Activated naive CD8-positive, alpha-beta T cell treated with anti-CD3 and anti-CD28 coated beads, Interleukin-2, amount 10 ng/mL, durations not matched to agents 7 days and 5 days (primary cell): ENCODE results near the gene ABCA2. TPM values are rescaled to one million over a fixed set of nuclear protein-coding genes. Genes with fewer than 3 reads are reported as not detected.
A peak's percentile ranks its signal among the peaks of the same experiment; 100 is the strongest.

Experiments used
- ATAC-seq: fragments of 150-1000 bp; cut with Tn5 transposase; one replicate; pipeline ENCODE4 v1.10.0; 2021; ENCODE audit warnings: low read depth, moderate library complexity
- POLR2A ChIA-PET: fragments of 350-600 bp; sonication (Branson Sonifier 250); formaldehyde crosslinking; loops from one replicate; lab custom pipeline; 2021; ENCODE audit warnings: antibody characterized with exemption; lab: Charles Lee
- DNase-seq: peaks from one replicate; pipeline ENCODE4 v3.0.0; 2021
- H3K27ac Mint-ChIP-seq: one replicate; pipeline ENCODE4 v1.8.0; 2022; ENCODE audit warnings: mild to moderate bottlenecking, mixed read lengths
- H3K27me3 Mint-ChIP-seq: one replicate; pipeline ENCODE4 v1.8.0; 2022; ENCODE audit warnings: mild to moderate bottlenecking, moderate library complexity, mixed read lengths
- H3K36me3 Mint-ChIP-seq: one replicate; pipeline ENCODE4 v1.8.0; 2021; ENCODE audit warnings: mild to moderate bottlenecking, mixed read lengths
- H3K4me1 Mint-ChIP-seq: one replicate; pipeline ENCODE4 v1.8.0; 2021; ENCODE audit warnings: mixed read lengths
- H3K4me3 Mint-ChIP-seq: one replicate; pipeline ENCODE4 v1.8.0; 2022; ENCODE audit warnings: mild to moderate bottlenecking, moderate library complexity, mixed read lengths
- H3K9me3 Mint-ChIP-seq: one replicate; pipeline ENCODE4 v1.8.0; 2021; ENCODE audit warnings: mixed read lengths
- total RNA-seq, 2 experiments: library from RNA; stranded (reverse); gene quantifications; one replicate each; pipeline ENCODE4 v1.2.3, GENCODE V29; 2021

ABCA2 gene
- total RNA-seq, 2 experiments from 2014 or later: 67.1 to 74.5 TPM

DNA sequence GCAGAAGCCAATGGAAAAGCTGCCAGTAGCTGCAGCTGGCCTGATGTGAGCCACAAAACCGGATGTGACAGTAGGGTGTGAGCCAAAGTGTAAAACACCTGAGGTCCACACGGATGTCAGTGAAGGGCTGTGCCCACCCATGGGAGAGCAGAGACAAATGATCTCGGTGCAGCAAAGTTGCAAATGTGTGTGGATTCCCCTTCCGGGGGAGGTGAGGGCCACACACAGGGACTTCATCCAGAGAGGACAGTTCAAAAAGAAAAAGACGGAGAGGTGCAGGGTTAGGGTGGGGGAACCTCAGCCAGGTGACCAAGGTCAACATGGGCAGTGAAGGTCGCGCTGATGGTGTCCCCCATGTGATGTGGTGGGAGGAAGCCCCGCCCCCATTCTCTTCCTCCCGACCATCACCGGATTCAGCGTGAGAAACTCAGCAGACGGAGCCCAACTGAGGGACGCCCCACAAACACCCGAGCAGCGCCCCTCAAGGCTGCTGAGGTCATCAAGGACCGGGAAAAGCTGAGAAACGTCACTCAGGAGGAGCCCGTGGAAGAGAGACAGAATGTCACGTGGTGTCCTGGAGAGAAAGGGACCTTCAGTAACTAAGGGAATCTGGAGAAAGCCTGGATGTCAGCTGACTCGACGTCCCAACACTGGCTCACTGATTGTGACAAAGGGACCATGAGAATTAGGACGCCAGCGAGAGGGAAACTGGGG is 62.1 kb downstream of the ABCA2 start:
- H3K4me1 Mint-ChIP-seq: peaks cover 15% of the 10 kb centered on the region
- no peaks in the 10 kb centered on the region for H3K9me3 Mint-ChIP-seq
- peak; percentile 65 for ATAC-seq
- H3K27ac Mint-ChIP-seq: peak overlapping the region; percentile 83
- POLR2A ChIA-PET: interaction anchor here (0.6 to 2.3 kb wide), 5 partner anchors 13 to 159 kb away, joined by 3 to 8 read pairs (median 4); partner anchors contain the start of gene PAXX
- H3K27me3 Mint-ChIP-seq: peaks cover 3% of the 10 kb centered on the region
- peak overlapping the region; percentile 72 for H3K4me3 Mint-ChIP-seq
- DNase-seq: no peak
- H3K36me3 Mint-ChIP-seq: no peaks in the 10 kb centered on the region

DNA sequence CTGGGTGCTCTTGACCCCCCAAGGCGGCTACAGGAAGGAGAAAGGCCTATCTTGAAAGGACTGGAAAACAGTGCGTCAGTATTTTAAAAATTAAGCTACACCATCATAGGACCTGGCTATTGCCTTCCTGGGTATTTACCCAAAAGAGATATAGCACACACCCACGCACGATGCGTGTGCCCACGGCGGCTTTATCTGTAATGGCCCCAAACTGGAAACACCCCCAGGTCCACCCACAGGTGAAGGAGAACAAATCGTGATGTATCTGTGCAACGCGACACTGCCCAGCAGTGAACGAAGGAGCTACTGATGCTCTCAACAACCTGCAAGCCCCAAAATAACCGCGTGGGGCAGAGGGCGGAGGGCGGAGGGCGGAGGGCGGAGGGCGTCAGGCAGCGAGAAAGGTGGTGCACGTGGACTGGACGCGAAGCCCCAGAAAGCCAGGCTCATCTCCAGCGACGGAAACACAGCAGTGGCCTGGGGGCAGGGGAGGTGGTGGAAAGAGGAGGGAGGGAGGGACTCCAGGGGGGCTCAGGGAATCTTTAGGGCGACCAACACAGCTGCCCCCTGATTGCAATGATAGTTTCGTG is 63.1 kb downstream of the ABCA2 start:
- Mint-ChIP-seq H3K4me1 (peaks cover 19% of the 10 kb centered on the region), H3K27me3 (peaks cover 3% of the 10 kb centered on the region), H3K9me3 (no peaks in the 10 kb centered on the region), H3K4me3 (no peak overlapping the region), H3K27ac (no peak overlapping the region), H3K36me3 (no peaks in the 10 kb centered on the region)
- ATAC-seq (no peak), DNase-seq (no peak)
- POLR2A ChIA-PET: interaction anchor here (0.7 to 2.3 kb wide), 3 partner anchors 14 to 80 kb away, joined by 3 to 8 read pairs (median 4); no protein-coding TSS in a partner anchor

DNA sequence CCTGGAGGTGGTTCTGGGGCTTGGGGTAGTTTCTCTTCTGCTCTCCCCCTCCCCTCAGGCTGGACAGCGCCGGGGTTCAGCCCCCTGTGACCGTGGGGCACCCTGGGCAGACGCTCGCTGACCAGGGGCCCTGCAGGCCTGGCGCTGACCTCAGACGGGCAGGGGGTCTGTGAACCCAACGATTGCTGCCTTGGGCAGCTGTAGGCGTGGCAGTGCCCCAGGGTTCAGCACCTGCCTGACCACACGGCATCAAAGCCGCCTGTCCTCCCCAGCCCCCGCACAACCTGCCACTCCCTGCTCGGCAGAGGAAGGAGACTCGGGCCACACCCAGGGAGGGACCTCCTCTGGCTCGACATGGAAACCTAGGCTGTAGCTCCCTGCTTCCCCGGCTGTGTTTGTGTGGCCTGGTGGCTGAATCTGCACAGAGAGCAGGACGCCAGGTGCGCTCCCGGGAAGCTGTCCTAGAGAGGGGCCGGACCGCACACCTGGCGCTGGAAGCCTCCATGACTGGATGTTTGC is 63.8 kb downstream of the ABCA2 start:
- Mint-ChIP-seq H3K4me1 (peaks cover 19% of the 10 kb centered on the region), H3K9me3 (no peaks in the 10 kb centered on the region), H3K27ac (no peak overlapping the region), H3K27me3 (peaks cover 3% of the 10 kb centered on the region), H3K36me3 (no peaks in the 10 kb centered on the region), H3K4me3 (no peak overlapping the region)
- DNase-seq (no peak), ATAC-seq (no peak)
- POLR2A ChIA-PET: interaction anchor here (1.4 to 2.3 kb wide), 2 partner anchors 14 kb away, joined by 3 to 8 read pairs; no protein-coding TSS in a partner anchor

DNA sequence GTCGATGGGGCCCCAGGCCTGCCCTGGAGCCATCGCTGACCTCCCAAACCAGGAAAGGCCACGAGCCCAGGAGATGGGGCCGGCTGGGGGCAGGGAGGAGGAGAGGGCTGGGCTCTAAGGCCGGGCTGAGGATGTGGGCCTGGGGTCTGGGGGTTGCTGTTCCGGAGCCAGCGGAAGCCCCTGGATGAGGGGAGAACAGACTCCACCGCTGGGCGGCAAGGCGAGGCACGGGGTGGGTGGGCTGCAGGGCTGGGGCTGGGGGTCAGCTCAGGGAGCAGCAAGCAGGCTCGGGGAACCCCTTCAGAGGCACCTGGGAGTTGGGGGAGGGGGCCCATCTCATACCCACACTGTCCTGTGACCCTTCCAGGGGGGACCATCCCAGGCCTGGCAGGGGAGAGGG is 64.3 kb downstream of the ABCA2 start:
- Mint-ChIP-seq H3K4me1 (peaks cover 19% of the 10 kb centered on the region), H3K4me3 (no peak overlapping the region), H3K27me3 (peaks cover 3% of the 10 kb centered on the region), H3K36me3 (no peaks in the 10 kb centered on the region), H3K9me3 (no peaks in the 10 kb centered on the region), H3K27ac (no peak overlapping the region)
- POLR2A ChIA-PET: interaction anchor here (0.5 kb wide), 1 partner anchor 29 kb away, joined by 3 read pairs; no protein-coding TSS in a partner anchor
- ATAC-seq (no peak), DNase-seq (no peak)

DNA sequence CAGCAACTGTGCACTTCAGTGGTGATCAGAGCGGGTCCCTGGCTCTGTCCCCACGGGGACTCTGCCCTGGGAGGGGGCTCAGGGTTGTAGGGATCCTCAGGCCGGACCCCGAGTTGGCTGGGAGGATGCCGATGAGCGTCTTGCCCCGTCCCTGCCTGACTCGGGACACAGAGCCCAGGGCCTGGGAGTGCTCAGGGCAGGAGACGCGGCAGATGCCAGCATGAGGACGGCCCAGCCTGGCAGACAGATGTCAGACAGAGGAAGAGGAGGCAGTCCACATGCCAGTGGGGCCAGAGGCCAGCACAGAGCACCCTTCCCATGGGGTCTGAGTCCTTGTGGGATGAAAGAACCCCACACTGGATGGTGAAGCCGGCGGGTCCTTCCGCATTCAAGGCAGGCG is 64.7 kb downstream of the ABCA2 start:
- H3K4me1 Mint-ChIP-seq: peaks cover 19% of the 10 kb centered on the region
- no peak overlapping the region for H3K4me3 Mint-ChIP-seq
- DNase-seq: no peak
- no peaks in the 10 kb centered on the region for H3K36me3 Mint-ChIP-seq
- ATAC-seq: no peak
- POLR2A ChIA-PET: interaction anchor here (0.5 kb wide), 1 partner anchor 29 kb away, joined by 3 read pairs; no protein-coding TSS in a partner anchor
- no peaks in the 10 kb centered on the region for H3K9me3 Mint-ChIP-seq
- H3K27ac Mint-ChIP-seq: no peak overlapping the region
- H3K27me3 Mint-ChIP-seq: peaks cover 3% of the 10 kb centered on the region

DNA sequence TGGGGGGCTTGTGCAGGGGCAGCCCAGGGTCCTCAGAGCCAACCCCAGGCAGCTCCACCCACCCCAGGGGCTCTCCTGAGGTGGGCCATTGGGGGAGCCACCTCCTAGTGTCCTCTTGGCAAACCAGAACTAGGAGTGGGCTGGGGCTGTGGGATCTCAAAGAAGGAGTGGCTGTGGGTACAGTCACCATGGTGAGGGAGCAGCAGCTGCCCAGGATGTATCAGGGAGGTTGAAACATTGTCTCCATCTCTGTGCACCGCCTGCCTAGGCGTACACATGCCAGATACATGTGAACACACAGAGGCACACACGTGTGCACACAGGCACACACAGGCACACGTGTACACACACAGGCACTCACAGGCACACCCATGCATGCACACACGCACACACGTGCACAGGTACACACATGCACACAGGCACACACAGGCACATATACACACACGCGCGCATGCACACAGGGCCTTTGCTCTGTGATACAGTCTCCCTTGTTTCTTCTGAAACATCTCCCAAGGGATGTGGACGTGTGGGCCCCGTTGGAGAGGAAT is 65.3 kb downstream of the ABCA2 start:
- no peak overlapping the region for H3K4me3 Mint-ChIP-seq
- DNase-seq (no peak), ATAC-seq (no peak)
- no peaks in the 10 kb centered on the region for H3K36me3 Mint-ChIP-seq
- H3K9me3 Mint-ChIP-seq: no peaks in the 10 kb centered on the region
- H3K4me1 Mint-ChIP-seq: peaks cover 19% of the 10 kb centered on the region
- H3K27ac Mint-ChIP-seq: no peak overlapping the region
- peaks cover 3% of the 10 kb centered on the region for H3K27me3 Mint-ChIP-seq
- POLR2A ChIA-PET: interaction anchor here (0.5 to 2.0 kb wide), 2 partner anchors 30 to 31 kb away, joined by 3 to 4 read pairs; no protein-coding TSS in a partner anchor

DNA sequence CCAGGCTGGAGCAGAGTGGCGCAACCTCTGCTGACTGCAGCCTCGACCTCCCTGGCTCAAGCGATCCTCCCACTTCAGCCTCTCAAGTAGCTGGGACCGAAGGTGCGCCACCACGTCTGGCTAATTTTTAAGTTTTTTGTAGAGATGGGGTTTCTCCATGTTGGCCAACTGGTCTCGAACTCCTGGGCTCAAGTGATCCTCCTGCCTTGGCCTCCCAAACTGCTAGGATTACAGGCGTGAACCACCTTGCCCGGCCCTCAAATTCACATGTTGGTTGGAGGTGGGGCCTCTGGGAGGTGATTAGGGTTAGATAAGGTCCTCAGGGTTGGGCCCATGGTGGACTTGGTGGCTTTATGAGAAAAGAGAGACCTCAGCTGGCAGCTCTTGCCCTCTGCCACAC is 65.9 kb downstream of the ABCA2 start:
- peaks cover 2% of the 10 kb centered on the region for H3K9me3 Mint-ChIP-seq
- peaks cover 19% of the 10 kb centered on the region for H3K4me1 Mint-ChIP-seq
- H3K27me3 Mint-ChIP-seq: peaks cover 2% of the 10 kb centered on the region
- ATAC-seq (no peak), DNase-seq (no peak)
- H3K27ac Mint-ChIP-seq: no peak overlapping the region
- no peaks in the 10 kb centered on the region for H3K36me3 Mint-ChIP-seq
- POLR2A ChIA-PET: interaction anchor here (2.0 kb wide), 1 partner anchor 31 kb away, joined by 4 read pairs; no protein-coding TSS in a partner anchor
- no peak overlapping the region for H3K4me3 Mint-ChIP-seq

DNA sequence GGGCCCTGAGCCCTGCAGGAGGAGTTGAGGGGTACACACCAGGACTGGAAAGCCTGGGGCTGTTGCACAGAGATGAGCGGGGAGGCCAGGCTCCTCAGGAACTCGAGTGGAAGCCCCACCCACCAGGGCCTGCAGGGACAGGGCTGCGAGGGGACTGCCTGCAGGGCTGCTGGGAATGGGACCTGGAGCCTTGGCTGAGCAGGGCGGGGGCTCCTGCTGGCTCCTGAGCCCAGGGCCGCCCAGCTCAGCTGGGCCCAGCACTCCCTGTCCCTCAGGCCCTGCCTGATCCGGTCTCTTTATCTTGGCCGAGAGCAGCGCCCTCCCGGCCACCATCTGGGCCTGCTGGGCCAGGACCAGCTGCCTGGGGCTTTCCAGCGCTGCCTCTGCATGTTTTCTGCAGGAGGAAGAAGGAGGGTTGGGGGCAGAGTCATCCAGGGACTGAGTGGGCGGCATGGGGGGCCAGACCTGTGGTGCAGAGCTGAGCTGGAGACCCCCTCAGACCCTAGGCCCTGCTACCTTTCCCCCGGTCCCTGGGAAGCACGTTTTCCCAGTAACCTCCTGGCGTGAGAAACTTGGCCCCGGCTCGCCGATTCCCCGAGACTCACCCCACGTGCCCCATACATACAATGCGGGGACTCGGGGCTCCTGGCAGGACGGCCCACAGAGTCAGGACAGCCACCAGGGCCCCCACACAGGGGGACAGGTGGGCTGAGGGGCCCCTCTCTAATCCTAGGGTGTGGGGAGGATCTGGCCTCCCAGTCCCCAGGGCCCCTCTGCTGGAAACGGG is 66.6 kb downstream of the ABCA2 start:
- Mint-ChIP-seq H3K4me3 (no peak overlapping the region), H3K9me3 (peaks cover 6% of the 10 kb centered on the region), H3K36me3 (peaks cover 3% of the 10 kb centered on the region), H3K4me1 (peaks cover 18% of the 10 kb centered on the region), H3K27me3 (peaks cover 2% of the 10 kb centered on the region), H3K27ac (no peak overlapping the region)
- POLR2A ChIA-PET: interaction anchor here (2.0 kb wide), 1 partner anchor 32 kb away, joined by 4 read pairs; no protein-coding TSS in a partner anchor
- ATAC-seq (no peak), DNase-seq (no peak)

DNA sequence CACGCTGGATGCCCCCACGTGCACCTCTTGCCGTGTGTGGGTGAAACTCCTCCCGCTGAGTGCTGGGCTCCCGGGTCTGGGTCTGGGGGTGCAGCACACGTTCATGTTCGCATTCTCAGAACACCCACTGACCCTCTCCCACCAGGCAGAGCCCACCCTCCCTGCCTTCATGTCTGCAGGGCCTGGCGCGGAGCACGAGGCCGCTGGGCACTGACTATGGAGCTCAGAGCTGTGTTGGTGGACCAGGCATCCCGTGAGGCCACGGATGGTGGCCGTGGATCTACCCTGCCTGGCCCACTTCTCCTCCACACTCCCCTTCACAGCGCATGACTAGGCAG is 67.1 kb downstream of the ABCA2 start:
- peaks cover 2% of the 10 kb centered on the region for H3K27me3 Mint-ChIP-seq
- H3K27ac Mint-ChIP-seq: no peak overlapping the region
- no peak for ATAC-seq
- H3K4me1 Mint-ChIP-seq: peaks cover 12% of the 10 kb centered on the region
- H3K9me3 Mint-ChIP-seq: peaks cover 7% of the 10 kb centered on the region
- POLR2A ChIA-PET: interaction anchor here (2.0 kb wide), 1 partner anchor 33 kb away, joined by 4 read pairs; no protein-coding TSS in a partner anchor
- peaks cover 3% of the 10 kb centered on the region for H3K36me3 Mint-ChIP-seq
- DNase-seq: no peak
- H3K4me3 Mint-ChIP-seq: no peak overlapping the region

DNA sequence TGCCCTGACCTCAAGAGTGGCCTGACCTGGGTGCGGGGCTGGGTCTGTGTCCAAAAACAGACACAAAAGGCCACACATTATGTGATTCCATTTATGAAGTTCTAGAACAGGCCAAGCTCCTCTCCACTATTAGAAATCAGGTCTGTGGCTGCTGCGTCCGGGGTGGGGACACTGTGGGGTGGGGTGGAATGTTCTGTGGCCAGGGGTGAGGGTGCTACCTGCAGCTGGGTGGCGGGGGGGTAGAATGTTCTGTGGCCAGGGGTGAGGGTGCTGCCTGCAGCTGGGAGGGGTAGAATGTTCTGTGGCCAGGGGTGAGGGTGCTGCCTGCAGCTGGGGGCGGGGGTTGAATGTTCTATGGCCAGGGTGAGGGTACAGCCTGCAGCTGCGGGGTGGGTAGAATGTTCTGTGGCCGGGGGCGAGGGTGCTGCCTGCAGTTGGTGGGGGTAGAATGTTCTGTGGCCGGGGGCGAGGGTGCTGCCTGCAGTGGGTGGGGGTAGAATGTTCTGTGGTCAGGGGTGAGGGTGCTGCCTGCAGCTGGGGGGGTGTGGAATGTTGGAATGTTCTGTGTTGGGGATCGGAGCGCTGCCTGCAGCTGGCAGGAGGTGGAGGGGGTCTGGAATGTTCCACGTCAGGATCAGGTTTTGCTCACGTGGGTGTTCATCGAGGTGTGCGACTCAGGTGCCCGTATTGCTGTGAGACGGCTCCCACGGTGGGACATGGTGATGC is 67.7 kb downstream of the ABCA2 start:
- ATAC-seq: peak; percentile 57
- Mint-ChIP-seq H3K27ac (peak overlapping the region; percentile 83), H3K9me3 (peaks cover 7% of the 10 kb centered on the region), H3K36me3 (peaks cover 3% of the 10 kb centered on the region), H3K4me3 (peak overlapping the region; percentile 39), H3K27me3 (no peaks in the 10 kb centered on the region), H3K4me1 (peaks cover 9% of the 10 kb centered on the region)
- POLR2A ChIA-PET: interaction anchor here (1.7 kb wide), 1 partner anchor 10 kb away, joined by 5 read pairs; no protein-coding TSS in a partner anchor
- no peak for DNase-seq

DNA sequence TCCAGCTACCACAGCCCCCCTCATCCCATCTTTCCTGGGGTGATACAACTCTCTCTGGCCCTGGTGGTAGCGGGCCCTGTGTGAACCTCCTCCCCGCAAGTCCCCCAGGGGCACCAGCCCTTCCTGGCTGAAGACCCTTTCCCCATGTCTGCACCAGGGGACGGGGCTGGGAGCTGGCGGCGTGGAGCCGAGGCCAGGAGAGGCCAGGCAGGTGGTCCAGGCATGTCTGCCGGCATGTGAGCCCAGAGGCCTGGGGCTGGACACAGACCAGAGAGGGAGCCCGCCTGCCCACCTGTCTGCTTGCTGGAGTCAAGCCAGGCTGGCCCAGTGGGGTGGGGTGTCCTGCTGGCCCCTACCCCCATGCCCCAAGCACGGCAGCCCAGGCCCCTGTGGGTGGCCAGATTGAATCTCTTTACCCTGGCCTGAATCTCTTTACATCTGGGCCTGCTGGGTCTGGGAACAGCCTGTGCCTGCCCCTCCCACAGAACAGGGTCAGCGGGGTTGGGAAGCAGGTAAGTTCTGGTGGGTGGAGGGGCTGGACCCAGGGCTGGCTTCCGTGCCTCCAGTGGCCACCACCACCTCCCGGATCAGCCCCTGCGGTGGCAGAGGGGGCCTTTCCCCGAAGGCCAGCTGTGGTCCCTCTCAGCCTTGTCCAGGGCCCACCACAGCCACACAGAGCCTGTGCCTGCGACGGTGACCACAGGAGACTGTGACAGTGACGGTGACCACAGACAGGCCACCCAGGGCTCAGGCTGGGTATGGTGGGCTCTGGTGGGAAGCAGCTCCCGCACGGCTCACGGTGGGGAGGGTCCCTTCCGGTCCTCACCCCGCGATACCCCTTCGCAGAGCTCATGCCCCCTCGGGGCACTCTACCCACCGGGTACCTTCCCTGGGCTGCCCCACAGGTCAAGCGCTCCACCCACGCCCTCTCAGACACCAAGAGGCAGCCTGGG is 68.9 kb downstream of the ABCA2 start:
- ATAC-seq (no peak), DNase-seq (no peak)
- no peaks in the 10 kb centered on the region for H3K27me3 Mint-ChIP-seq
- peaks cover 9% of the 10 kb centered on the region for H3K4me1 Mint-ChIP-seq
- peaks cover 3% of the 10 kb centered on the region for H3K36me3 Mint-ChIP-seq
- POLR2A ChIA-PET: interaction anchor here (1.7 kb wide), 1 partner anchor 9 kb away, joined by 5 read pairs; no protein-coding TSS in a partner anchor
- H3K9me3 Mint-ChIP-seq: peaks cover 7% of the 10 kb centered on the region
- peak overlapping the region; percentile 58 for H3K27ac Mint-ChIP-seq
- no peak overlapping the region for H3K4me3 Mint-ChIP-seq
